Measurements from ENCODE around the gene KAT8. TPM values are rescaled to one million over a fixed set of nuclear protein-coding genes. Genes with fewer than 3 reads are reported as not detected.

The KAT8 gene
- total RNA-seq, 1 experiment from 2014 or later, result 44.9 TPM

- DNase-seq (ENCODE audit: low read depth, low spot score) (no peak), ATAC-seq (no peak)
- Histone ChIP-seq H3K9me3 (ENCODE audit: control insufficient read depth in 1 of 2, insufficient read depth in 1 of 2, low read depth in 1 of 2, low read length in 2 of 2) (no peaks in the 10 kb centered on the region), H3K9me2 (ENCODE audit: insufficient read depth) (no peaks in the 10 kb centered on the region), H3K9ac (ENCODE audit: low read length) (no peak overlapping the region), H3K27ac (ENCODE audit: low read depth, low read length) (no peak overlapping the region), H4K20me1 (ENCODE audit: insufficient read depth) (no peaks in the 10 kb centered on the region), H3K36me3 (ENCODE audit: control insufficient read depth in 1 of 2, insufficient read depth in 2 of 2, low read length in 2 of 2) (peaks cover 0 to 6% of the 10 kb centered on the region in 2 experiments; a peak in 2 of 4 replicates), H3K27me3 (ENCODE audit: insufficient read depth, low read length) (no peaks in the 10 kb centered on the region), H3K4me1 (ENCODE audit: control insufficient read depth in 1 of 2, insufficient read depth in 2 of 2, low read length in 2 of 2) (peaks cover 0 to 11% of the 10 kb centered on the region in 2 experiments; a peak in 1 of 4 replicates), H3K79me2 (ENCODE audit: insufficient read depth, low read length) (peaks cover 1% of the 10 kb centered on the region; the same call in 1 of the 2 replicates), H3K4me3 (replicated peaks in 1 of 2; ENCODE audit: low read depth in 1 of 2, low read length in 2 of 2) (no peak overlapping the region), H3K4me2 (ENCODE audit: low read length) (no peak overlapping the region), H2AFZ (ENCODE audit: low read depth, low read length, poor library complexity, severe bottlenecking) (no peak overlapping the region)
- CTCF ChIA-PET, result interaction anchor here (0.6 kb wide), 1 partner anchor 10 kb away, joined by 3 read pairs; no protein-coding TSS in a partner anchor
- BruUV-seq (replicated peaks), result no TSS peak
- RAD21 ChIA-PET (ENCODE audit: low non-redundant PET in 1 of 2, low total read pairs in 2 of 2, uncharacterized antibody in 2 of 2, unreplicated experiment in 2 of 2), result no interaction called here
- intact Hi-C loops (cut with micrococcal nuclease), result no loop called here
- POLR2A ChIA-PET, result no interaction called here
- TF ChIP-seq POLR2AphosphoS5 (IDR thresholded peaks at IDR 0.05; ENCODE audit: low read depth, low read length) (no peak), EGR1 (IDR thresholded peaks at IDR 0.05; ENCODE audit: low read depth) (no peak), ATF3 (IDR thresholded peaks at IDR 0.05) (no peak), POLR2A (IDR thresholded peaks at IDR 0.05; ENCODE audit: borderline replicate concordance, extremely low read depth, insufficient read depth, insufficient read length) (no peak), CTCF (IDR thresholded peaks at IDR 0.05 in 2 of 3, conservative IDR thresholded peaks at IDR 0.05 in 1 of 3; ENCODE audit: borderline replicate concordance in 1 of 3, insufficient read depth in 1 of 3, low read depth in 2 of 3, low read length in 2 of 3) (no peak), TCF7L2 (IDR thresholded peaks at IDR 0.05; ENCODE audit: borderline replicate concordance, extremely low read depth, insufficient read depth, insufficient read length) (no peak), JUND (IDR thresholded peaks at IDR 0.05) (no peak), CEBPB (IDR thresholded peaks at IDR 0.05; ENCODE audit: low read depth) (no peak), CBX3 (IDR thresholded peaks at IDR 0.05; ENCODE audit: low read depth) (no peak), ZFX (IDR thresholded peaks at IDR 0.05) (no peak), SRF (IDR thresholded peaks at IDR 0.05; ENCODE audit: low read depth) (no peak), SIN3A (IDR thresholded peaks at IDR 0.05; ENCODE audit: low read depth) (no peak), RAD21 (IDR thresholded peaks at IDR 0.05; ENCODE audit: low read depth) (no peak), ZNF274 (IDR thresholded peaks at IDR 0.05; ENCODE audit: low read depth, low read length) (no peak)
Measured at GRCh38 chr16:31085411-31085810, 32.1 kb upstream of the KAT8 start.
